ENCODE results near the gene FBXO17. TPM values are rescaled to one million over a fixed set of nuclear protein-coding genes. Genes with fewer than 3 reads are reported as not detected.
"Not testable (repeated sequence)": the region's sequence is repeated elsewhere in the genome, so short reads cannot be mapped to it uniquely, and the experiment has no call there.

The FBXO17 gene
- total RNA-seq, 1 donor from 2014 or later, result 12.2 TPM

DNA sequence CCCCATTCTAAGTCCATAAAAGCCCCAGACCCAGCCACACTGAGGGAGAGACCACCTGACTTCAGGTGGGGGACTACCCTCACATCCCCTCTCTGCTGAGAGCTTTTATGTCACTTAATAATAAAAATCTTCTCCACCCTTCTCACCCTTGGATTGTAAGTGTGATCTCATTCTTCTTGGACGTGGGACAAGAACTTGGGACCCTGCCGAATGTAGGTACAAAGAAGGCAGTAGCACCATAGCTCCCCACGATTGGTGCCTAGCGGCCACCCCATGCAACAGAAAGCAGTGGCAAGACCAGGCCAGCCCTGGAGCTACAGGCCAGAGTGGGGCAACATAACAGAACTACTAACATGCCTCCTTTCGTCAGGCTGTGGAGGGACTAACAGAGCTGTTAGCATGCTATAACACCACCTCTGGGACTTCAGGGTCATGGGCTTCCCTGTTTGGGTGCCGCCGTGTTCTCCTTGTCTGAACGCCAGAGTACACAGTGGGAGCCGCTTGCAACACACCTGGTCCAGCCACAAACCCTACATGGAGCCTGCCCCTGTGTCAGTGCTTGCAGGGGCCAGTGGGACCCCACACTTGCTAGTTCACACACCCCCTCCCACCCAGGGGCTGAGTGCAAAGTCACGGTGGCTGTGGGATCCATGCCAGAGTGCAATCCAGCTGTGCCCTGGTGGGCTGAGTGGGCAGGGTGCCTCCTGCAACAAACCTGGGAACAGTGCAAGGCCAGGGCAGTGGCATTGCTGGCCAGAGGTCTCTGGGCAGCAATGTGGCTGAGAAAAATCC is 5.2 kb upstream of the FBXO17 start:
- no peak for DNase-seq (ENCODE audit: extremely low read depth, low read depth, low spot score)

- DNase-seq (ENCODE audit: extremely low read depth, low read depth, low spot score), result no peak
These were observed 4.3 kb upstream of the FBXO17 start for GRCh38 chr19:38979812-38980211.

- no peak for DNase-seq (ENCODE audit: extremely low read depth, low read depth, low spot score)
These were observed 2.8 kb upstream of the FBXO17 start for GRCh38 chr19:38978326-38978689.

DNA sequence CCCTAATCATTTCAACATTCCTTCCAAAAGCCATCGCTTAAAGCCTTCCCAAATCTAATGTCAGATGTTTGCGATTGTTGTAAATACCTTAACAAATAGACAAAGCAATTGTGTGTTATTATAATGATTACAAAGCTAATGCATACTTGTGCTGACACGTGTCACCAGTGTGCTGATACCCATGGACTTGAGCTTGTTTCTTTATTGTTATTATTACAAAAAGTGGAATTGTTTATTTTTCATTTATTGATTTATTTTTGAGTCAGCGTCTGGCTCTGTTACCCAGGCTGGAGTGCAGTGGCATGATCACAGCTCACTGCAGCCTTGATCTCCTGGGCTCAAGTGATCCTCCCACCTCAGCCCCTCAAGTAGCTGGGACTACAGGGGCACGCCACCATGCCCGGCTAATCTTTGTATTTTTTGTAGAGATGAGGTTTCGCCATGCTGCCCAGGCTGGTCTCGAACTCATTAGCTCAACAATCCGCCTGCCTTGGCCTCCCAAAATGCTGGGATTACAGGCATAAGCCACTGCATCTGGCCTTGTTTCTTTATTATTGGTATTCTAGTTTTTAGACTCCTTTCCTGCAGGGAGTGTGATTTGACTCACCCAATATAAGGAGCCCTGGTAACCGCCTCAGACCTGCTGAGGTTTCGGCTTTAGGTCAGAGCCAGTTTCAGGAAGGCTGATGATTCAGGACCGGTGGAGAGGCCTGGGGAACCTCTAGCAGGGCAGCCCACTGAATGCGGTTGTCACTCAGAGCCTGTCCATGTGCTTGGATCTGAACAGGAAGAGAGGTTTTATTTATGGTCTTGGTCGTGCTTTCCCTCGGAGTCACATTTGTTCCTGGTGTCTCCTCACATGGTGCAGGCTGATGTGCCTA is 2.1 kb upstream of the FBXO17 start:
- no peak for DNase-seq (ENCODE audit: extremely low read depth, low read depth, low spot score)

DNA sequence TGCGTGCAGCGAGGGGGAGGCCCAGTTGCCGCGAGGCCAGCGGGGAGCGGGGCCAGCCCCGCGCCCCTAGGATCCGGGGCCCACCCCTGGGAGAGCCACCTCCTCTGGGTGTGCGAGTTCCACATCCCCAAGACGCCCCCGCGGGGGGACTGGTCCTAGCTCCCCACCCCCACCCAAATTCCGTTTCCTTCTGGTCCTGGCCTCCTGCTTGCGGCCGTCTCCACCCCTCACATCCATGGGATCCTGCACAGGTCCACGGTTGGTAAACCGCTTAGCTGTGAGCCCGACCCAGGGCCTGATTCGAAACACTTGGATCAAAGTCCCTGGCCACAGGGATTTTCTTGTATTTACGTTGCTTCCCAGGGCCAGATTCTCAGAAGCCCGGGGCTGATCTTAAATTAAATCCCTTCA is 324 bp upstream of the FBXO17 start:
- DNase-seq (ENCODE audit: extremely low read depth, low read depth, low spot score), result no peak

DNA sequence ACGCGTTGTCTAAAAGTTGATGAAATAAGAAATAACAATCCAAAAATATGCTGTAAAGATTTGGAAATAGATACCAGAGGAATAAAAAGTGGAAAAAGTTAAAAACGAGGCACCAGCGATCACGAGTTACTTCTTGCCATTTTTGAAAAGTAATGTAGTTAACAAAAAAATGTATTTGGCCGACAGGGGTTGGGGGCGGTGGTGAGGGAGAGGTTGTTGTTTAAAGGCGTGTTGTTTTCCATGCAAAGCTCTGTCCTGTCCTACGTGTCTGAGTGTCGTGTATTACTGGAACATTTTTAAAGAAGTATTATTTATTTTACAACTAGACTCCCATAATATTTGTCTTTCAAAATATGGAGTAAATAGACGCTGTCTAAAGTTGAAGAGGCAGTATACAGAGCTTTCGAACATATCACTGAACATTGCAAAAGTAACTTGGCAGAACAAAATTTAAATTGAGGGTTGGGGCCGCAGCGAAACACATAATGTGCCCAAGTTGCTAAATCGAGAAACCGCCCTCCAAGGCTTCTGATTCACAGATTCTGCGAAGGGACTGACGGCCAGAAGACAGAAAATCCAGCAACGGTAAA is 823 bp downstream of the FBXO17 start:
- DNase-seq (ENCODE audit: extremely low read depth, low read depth, low spot score), result no peak

GRCh38 chr19:38971672-38972071 is 3.9 kb downstream of the FBXO17 start:
- no peak for DNase-seq (ENCODE audit: extremely low read depth, low read depth, low spot score)

GRCh38 chr19:38970664-38971532 is 4.6 kb downstream of the FBXO17 start:
- DNase-seq (ENCODE audit: extremely low read depth, low read depth, low spot score), result no peak

- not testable (repeated sequence) for DNase-seq (ENCODE audit: extremely low read depth, low read depth, low spot score)
These were observed 9.4 kb downstream of the FBXO17 start for GRCh38 chr19:38966149-38966548.

- DNase-seq (ENCODE audit: extremely low read depth, low read depth, low spot score), result no peak
These were observed 10.8 kb downstream of the FBXO17 start for GRCh38 chr19:38964738-38965137.

- no peak for DNase-seq (ENCODE audit: extremely low read depth, low read depth, low spot score)
These were observed 15.9 kb downstream of the FBXO17 start for GRCh38 chr19:38959618-38960017.

GRCh38 chr19:38958301-38958700 is 17.2 kb downstream of the FBXO17 start:
- DNase-seq (ENCODE audit: extremely low read depth, low read depth, low spot score), result no peak

DNA sequence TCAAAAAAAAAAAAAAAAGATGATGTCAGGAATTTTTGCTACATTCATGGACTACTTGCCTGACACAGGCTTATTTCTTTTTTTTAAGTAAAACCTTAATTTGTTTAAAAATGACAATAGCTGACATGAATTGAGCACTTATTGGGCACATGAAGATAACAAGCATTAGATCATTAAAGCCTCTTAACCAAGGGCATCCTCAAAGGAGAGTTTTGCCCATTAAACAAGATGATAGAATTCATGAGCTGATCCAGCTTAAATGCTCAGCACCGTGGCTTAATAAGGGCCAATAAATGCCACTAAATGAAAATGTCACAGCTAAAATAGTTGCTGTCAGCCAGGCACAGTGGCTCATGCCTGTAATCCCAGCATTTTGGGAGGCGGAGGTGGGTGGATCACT is 19.3 kb downstream of the FBXO17 start:
- DNase-seq (ENCODE audit: extremely low read depth, low read depth, low spot score), result no peak

DNA sequence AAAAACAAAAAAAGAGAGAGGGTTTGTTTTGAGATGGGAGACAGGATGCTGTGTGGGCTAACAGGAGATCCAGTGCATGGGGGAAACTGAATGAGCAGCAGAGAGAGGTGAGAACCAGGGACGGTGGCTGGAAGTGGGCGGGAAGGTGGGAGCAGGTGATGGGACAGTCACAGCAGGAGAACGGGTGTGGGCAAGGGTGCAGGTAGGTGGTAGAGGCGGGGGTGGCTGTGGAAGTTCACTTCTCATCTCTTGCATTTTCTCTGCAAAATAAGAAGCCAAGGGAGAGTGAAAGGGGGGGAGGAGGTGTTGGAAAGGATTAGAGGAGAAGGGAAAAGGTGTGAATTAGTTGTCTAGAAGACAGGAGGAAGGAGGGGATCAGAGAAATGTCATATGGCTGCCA is 21.9 kb downstream of the FBXO17 start:
- DNase-seq (ENCODE audit: extremely low read depth, low read depth, low spot score), result no peak

GRCh38 chr19:38952395-38953165 is 23.0 kb downstream of the FBXO17 start:
- no peak for DNase-seq (ENCODE audit: extremely low read depth, low read depth, low spot score)

DNA sequence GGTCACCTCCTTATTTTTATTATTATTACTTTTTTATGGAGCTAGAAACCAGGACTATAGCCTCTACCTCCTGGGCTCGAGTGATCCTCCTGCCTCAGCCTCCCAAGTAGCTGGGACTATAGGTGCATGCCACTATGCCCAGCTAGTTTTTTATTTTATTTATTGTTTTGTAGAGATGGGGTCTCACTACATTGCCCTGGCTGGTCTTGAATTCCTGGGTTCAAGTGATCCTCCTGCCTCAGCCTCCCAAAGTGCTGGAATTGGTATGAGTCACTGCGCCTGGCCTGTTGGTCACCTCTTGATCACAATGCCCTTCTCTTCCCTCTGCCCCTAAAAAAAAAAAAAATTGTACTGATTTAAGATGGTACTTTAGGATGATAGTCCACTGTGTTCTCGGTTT is 24.4 kb downstream of the FBXO17 start:
- no peak for DNase-seq (ENCODE audit: extremely low read depth, low read depth, low spot score)

GRCh38 chr19:38949580-38950367 is 25.8 kb downstream of the FBXO17 start:
- no peak for DNase-seq (ENCODE audit: extremely low read depth, low read depth, low spot score)

- DNase-seq (ENCODE audit: extremely low read depth, low read depth, low spot score), result no peak
These were observed 29.1 kb downstream of the FBXO17 start for GRCh38 chr19:38946229-38947010.
